ENCODE results near the gene FAM98C. TPM values are rescaled to one million over a fixed set of nuclear protein-coding genes. Genes with fewer than 3 reads are reported as not detected.

The FAM98C gene
- total RNA-seq, 3 donors from 2014 or later, result 24.1 to 42.3 (median 30.1) TPM

GRCh38 chr19:38383184-38383583, 19.7 kb upstream of the FAM98C start:
- no peak for DNase-seq
- H3K9me3 ChIP-seq, result no peaks in the 10 kb centered on the region
- no peak overlapping the region for H3K4me3 ChIP-seq
- H3K36me3 ChIP-seq (ENCODE audit: low read depth), result peaks cover 3% of the 10 kb centered on the region
- intact Hi-C loops (cut with DNase I, micrococcal nuclease), result no loop called here
- no peak for ATAC-seq
- TF ChIP-seq, protein P1, sequence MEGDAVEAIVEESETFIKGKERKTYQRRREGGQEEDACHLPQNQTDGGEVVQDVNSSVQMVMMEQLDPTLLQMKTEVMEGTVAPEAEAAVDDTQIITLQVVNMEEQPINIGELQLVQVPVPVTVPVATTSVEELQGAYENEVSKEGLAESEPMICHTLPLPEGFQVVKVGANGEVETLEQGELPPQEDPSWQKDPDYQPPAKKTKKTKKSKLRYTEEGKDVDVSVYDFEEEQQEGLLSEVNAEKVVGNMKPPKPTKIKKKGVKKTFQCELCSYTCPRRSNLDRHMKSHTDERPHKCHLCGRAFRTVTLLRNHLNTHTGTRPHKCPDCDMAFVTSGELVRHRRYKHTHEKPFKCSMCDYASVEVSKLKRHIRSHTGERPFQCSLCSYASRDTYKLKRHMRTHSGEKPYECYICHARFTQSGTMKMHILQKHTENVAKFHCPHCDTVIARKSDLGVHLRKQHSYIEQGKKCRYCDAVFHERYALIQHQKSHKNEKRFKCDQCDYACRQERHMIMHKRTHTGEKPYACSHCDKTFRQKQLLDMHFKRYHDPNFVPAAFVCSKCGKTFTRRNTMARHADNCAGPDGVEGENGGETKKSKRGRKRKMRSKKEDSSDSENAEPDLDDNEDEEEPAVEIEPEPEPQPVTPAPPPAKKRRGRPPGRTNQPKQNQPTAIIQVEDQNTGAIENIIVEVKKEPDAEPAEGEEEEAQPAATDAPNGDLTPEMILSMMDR (IDR thresholded peaks at IDR 0.05), result no peak
- H3K4me1 ChIP-seq (ENCODE audit: low read depth), result peaks cover 19% of the 10 kb centered on the region

DNA sequence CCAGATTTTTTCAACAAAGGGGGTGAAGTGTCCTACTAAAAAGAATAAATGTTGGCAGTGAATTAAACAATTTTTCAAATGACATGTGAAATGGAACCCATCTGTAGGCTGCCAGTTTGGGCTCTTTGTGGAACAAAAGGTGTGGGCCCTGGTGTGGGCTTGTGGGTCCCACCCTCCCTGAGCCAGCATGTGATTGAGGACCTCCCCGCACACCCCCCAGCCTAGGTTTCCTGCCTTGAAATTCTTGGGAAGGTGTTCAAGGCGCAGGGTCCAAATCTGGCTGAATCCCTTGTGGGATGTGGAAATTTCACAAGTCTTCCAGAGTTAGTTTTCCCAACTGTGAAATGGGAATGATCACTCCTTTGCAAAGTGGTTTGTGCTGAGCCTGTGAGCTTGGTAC, 19.1 kb upstream of the FAM98C start:
- H3K9me3 ChIP-seq, result no peaks in the 10 kb centered on the region
- intact Hi-C loops (cut with DNase I, micrococcal nuclease), result no loop called here
- peaks cover 3% of the 10 kb centered on the region for H3K36me3 ChIP-seq (ENCODE audit: low read depth)
- H3K4me1 ChIP-seq (ENCODE audit: low read depth), result peaks cover 23% of the 10 kb centered on the region
- DNase-seq (no peak), ATAC-seq (no peak)
- TF ChIP-seq, protein P1 (IDR thresholded peaks at IDR 0.05), result no peak
- H3K4me3 ChIP-seq, result no peak overlapping the region

DNA sequence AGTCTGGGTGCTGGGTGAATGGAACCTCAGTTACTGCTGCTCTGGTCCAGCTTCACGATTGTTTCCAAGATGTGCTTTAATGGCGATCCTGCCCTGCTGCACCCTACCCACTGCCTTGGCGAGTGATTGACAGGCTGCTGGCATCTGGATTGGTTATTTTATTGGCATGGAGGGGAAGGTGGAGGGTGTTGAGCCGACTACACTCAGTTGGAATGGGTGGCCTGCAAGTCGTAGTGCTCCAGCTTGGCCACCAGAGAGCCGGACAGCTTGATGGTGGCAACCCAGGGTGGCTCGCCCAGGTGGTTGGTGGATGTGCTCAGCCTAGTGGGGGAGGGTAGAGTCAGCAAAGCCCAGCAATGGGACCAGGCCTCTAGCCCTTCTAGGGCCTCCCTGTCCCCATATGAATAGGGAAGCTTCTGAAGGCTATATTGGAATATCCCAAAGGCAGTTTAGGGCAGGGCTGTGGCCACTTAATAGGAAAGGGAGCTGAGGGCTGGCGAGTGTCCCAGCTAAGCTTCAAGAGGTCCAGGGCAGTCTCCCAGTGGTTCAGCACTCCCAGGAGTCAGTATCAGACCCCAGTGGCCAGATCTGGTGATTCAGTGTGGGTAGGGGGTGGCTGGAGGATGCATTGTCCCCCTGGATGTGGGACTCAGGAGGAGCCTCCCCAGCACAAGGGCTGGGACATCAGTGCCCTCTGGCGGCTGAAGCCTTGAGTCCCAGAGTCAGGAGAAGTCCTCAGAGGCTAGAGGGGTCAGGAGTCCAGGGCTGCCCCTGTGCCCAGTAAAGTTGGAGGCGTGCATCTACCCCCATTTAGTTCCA, 18.5 kb upstream of the FAM98C start:
- ATAC-seq (no peak), DNase-seq (no peak)
- no peaks in the 10 kb centered on the region for H3K9me3 ChIP-seq
- H3K36me3 ChIP-seq (ENCODE audit: low read depth), result peaks cover 3% of the 10 kb centered on the region
- no peak overlapping the region for H3K4me3 ChIP-seq
- intact Hi-C loops (cut with DNase I, micrococcal nuclease), result no loop called here
- peaks cover 28% of the 10 kb centered on the region for H3K4me1 ChIP-seq (ENCODE audit: low read depth)
- TF ChIP-seq, protein P1 (IDR thresholded peaks at IDR 0.05), result no peak

- Histone ChIP-seq H3K36me3 (ENCODE audit: low read depth) (peaks cover 3% of the 10 kb centered on the region), H3K4me3 (no peak overlapping the region), H3K4me1 (ENCODE audit: low read depth) (peaks cover 28% of the 10 kb centered on the region), H3K9me3 (no peaks in the 10 kb centered on the region)
- intact Hi-C loops (cut with DNase I, micrococcal nuclease), result no loop called here
- TF ChIP-seq, protein P1 (IDR thresholded peaks at IDR 0.05), result no peak
- DNase-seq (no peak), ATAC-seq (no peak)
Observed at GRCh38 chr19:38385057-38385803, 17.7 kb upstream of the FAM98C start.

DNA sequence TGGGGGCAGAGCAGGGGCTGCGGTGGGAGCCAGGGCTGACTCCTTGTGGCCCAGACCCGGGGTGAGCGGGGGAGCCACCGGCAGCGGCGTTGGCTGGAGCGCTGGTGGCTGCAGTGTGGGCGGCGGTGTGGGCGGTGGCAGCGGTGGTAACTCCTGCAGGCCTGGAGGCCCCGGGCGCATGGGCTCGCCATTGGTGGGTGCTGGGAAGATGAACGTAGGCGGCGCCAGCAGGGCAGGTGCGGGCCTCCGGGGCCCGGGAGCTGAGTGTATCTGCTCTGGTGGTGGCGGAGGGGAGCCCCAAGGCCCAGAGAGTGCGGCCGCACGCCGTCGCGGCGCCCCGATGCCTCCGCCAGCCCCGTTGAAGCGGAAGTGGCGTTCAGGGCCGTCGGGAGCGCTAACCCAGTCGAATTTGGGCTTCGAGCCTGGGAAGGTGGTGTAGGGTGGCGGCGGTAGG, 17.1 kb upstream of the FAM98C start:
- H3K9me3 ChIP-seq, result no peaks in the 10 kb centered on the region
- intact Hi-C loops (cut with DNase I, micrococcal nuclease), result no loop called here
- no peak overlapping the region for H3K4me3 ChIP-seq
- TF ChIP-seq, protein P1 (IDR thresholded peaks at IDR 0.05), result no peak
- peaks cover 3% of the 10 kb centered on the region for H3K36me3 ChIP-seq (ENCODE audit: low read depth)
- H3K4me1 ChIP-seq (ENCODE audit: low read depth), result peaks cover 28% of the 10 kb centered on the region
- DNase-seq (no peak), ATAC-seq (no peak)
